Measurements from ENCODE around the gene BUD23. TPM values are rescaled to one million over a fixed set of nuclear protein-coding genes. Genes with fewer than 3 reads are reported as not detected.

The BUD23 gene
- total RNA-seq, 4 donors from 2014 or later = 43.2 to 51.5 (median 48.6) TPM

- Histone ChIP-seq H3K4me1 (peaks cover 19 to 38% (median 30%) of the 10 kb centered on the region in 4 donors), H3K36me3 (no peaks in the 10 kb centered on the region), H3K27me3 (peaks cover 0 to 13% (median 0%) of the 10 kb centered on the region in 4 donors), H3K9me3 (no peaks in the 10 kb centered on the region), H3K4me3 (no peak overlapping the region), H3K27ac (replicated peaks in 1 of 4) (no peak overlapping the region)
- 89% methylated on average over 6 of the region's 6 CpGs for WGBS
- TF ChIP-seq EP300 (IDR thresholded peaks at IDR 0.05) (no peak), POLR2AphosphoS5 (IDR thresholded peaks at IDR 0.05) (no peak), POLR2A (IDR thresholded peaks at IDR 0.05; ENCODE audit: low read depth) (no peak)
- TF ChIP-seq, protein P1, sequence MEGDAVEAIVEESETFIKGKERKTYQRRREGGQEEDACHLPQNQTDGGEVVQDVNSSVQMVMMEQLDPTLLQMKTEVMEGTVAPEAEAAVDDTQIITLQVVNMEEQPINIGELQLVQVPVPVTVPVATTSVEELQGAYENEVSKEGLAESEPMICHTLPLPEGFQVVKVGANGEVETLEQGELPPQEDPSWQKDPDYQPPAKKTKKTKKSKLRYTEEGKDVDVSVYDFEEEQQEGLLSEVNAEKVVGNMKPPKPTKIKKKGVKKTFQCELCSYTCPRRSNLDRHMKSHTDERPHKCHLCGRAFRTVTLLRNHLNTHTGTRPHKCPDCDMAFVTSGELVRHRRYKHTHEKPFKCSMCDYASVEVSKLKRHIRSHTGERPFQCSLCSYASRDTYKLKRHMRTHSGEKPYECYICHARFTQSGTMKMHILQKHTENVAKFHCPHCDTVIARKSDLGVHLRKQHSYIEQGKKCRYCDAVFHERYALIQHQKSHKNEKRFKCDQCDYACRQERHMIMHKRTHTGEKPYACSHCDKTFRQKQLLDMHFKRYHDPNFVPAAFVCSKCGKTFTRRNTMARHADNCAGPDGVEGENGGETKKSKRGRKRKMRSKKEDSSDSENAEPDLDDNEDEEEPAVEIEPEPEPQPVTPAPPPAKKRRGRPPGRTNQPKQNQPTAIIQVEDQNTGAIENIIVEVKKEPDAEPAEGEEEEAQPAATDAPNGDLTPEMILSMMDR (IDR thresholded peaks at IDR 0.05) = no peak
- DNase-seq (ENCODE audit: extremely low spot score) = no peak
- intact Hi-C loops (cut with DNase I) = loop anchor here (10.0 kb wide), 1 partner anchor 58 kb away; the partner anchor contains the start of gene VPS37D
Observed at GRCh38 chr7:73722785-73723184, 39.4 kb downstream of the BUD23 start.

DNA sequence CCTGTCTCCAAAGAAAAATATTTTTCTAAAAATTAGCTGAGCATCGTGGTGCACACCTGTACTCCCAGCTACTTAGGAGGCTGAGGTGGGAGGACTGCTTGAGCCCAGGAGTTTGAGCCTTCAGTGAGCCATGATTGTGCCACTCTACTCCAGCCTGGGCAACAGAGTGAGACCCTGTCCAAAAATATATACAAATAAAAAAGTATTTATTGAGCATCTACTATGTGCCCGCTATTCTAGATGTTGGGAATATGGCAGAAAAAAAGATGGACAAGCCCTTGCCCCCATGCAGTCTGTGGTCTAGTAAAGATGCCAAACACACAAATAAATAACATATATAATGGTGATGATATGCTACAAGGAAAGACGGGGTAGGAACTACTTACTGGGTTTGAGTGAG, 40.4 kb downstream of the BUD23 start:
- intact Hi-C loops (cut with DNase I) = loop anchor here (10.0 kb wide), 1 partner anchor 59 kb away; the partner anchor contains the start of gene VPS37D
- H3K27me3 ChIP-seq = peaks cover 0 to 18% (median 0%) of the 10 kb centered on the region in 4 donors
- no peak for DNase-seq (ENCODE audit: extremely low spot score)
- no peaks in the 10 kb centered on the region for H3K9me3 ChIP-seq
- TF ChIP-seq EP300 (IDR thresholded peaks at IDR 0.05) (no peak), POLR2A (IDR thresholded peaks at IDR 0.05; ENCODE audit: low read depth) (no peak), POLR2AphosphoS5 (IDR thresholded peaks at IDR 0.05) (no peak)
- TF ChIP-seq, protein P1 (IDR thresholded peaks at IDR 0.05) = no peak
- H3K4me1 ChIP-seq = peaks cover 13 to 28% (median 20%) of the 10 kb centered on the region in 4 donors
- H3K27ac ChIP-seq (replicated peaks in 1 of 4) = no peak overlapping the region
- 88% methylated on average over 3 of the region's 3 CpGs for WGBS
- H3K4me3 ChIP-seq = no peak overlapping the region
- H3K36me3 ChIP-seq = no peaks in the 10 kb centered on the region

- H3K4me3 ChIP-seq = no peak overlapping the region
- H3K9me3 ChIP-seq = no peaks in the 10 kb centered on the region
- H3K27me3 ChIP-seq = peaks cover 0 to 18% (median 0%) of the 10 kb centered on the region in 4 donors
- 63% methylated on average over 1 of the region's 1 CpG for WGBS
- H3K27ac ChIP-seq (replicated peaks in 1 of 4) = no peak overlapping the region
- peaks cover 3 to 12% (median 7%) of the 10 kb centered on the region in 4 donors for H3K4me1 ChIP-seq
- intact Hi-C loops (cut with DNase I) = loop anchor here (10.0 kb wide), 1 partner anchor 61 kb away; the partner anchor contains the start of gene VPS37D
- no peak for TF ChIP-seq EP300 (IDR thresholded peaks at IDR 0.05)
- TF ChIP-seq POLR2A (IDR thresholded peaks at IDR 0.05; ENCODE audit: low read depth) = no peak
- TF ChIP-seq, protein P1 (IDR thresholded peaks at IDR 0.05) = peak in 1 of 3 experiments; percentile 1
- no peak for TF ChIP-seq POLR2AphosphoS5 (IDR thresholded peaks at IDR 0.05)
- no peak for DNase-seq (ENCODE audit: extremely low spot score)
- H3K36me3 ChIP-seq = no peaks in the 10 kb centered on the region
Observed at GRCh38 chr7:73726083-73726466, 42.7 kb downstream of the BUD23 start.

- H3K27me3 ChIP-seq = peaks cover 0 to 18% (median 0%) of the 10 kb centered on the region in 4 donors
- no peaks in the 10 kb centered on the region for H3K9me3 ChIP-seq
- WGBS = 66% methylated on average over 3 of the region's 3 CpGs
- no peak overlapping the region for H3K4me3 ChIP-seq
- no peaks in the 10 kb centered on the region for H3K4me1 ChIP-seq
- TF ChIP-seq EP300 (IDR thresholded peaks at IDR 0.05) (no peak), POLR2A (IDR thresholded peaks at IDR 0.05; ENCODE audit: low read depth) (no peak), POLR2AphosphoS5 (IDR thresholded peaks at IDR 0.05) (no peak)
- TF ChIP-seq, protein P1 (IDR thresholded peaks at IDR 0.05) = no peak
- H3K36me3 ChIP-seq = no peaks in the 10 kb centered on the region
- no peak overlapping the region for H3K27ac ChIP-seq (replicated peaks in 1 of 4)
- DNase-seq (ENCODE audit: extremely low spot score) = no peak
- intact Hi-C loops (cut with DNase I) = loop anchor here (10.0 kb wide), 1 partner anchor 63 kb away; the partner anchor contains the start of gene VPS37D
Observed at GRCh38 chr7:73727952-73728351, 44.6 kb downstream of the BUD23 start.

All from esophagus muscularis mucosa (tissue), 4 donors.